T-cell (primary cell): Measurements from ENCODE around the gene KLK6. TPM values are rescaled to one million over a fixed set of nuclear protein-coding genes. Genes with fewer than 3 reads are reported as not detected.
A peak's percentile ranks its signal among the peaks of the same experiment; 100 is the strongest.

Source experiments
- ATAC-seq, 4 experiments: fragments of 200-7000 bp in 3 of 4; fragments of 150-1000 bp in 1 of 4; cut with Tn5 transposase; replicated peaks in 1 of 4; 1 replicate in 3 of 4; 2 replicates in 1 of 4; pipeline ENCODE4 v1.10.0; 2021; ENCODE audit warnings: moderate library complexity in 3 of 4, mild to moderate bottlenecking in 2 of 4, moderate number of reproducible peaks in 1 of 4
- CTCF ChIA-PET, 2 donors: fragments of 300-600 bp; sonication (Branson Sonifier 250); formaldehyde crosslinking; loops; one replicate each; lab custom pipeline; 2022; ENCODE audit warnings: antibody characterized with exemption in 2 of 2; lab: Charles Lee
- POLR2A ChIA-PET, 2 donors: fragments of 300-600 bp; sonication (Branson Sonifier 250); formaldehyde crosslinking; loops; one replicate each; lab custom pipeline; 2022; ENCODE audit warnings: antibody characterized with exemption in 2 of 2; lab: Charles Lee
- DNase-seq, 35 experiments: peaks; one replicate each; pipeline versions ENCODE4 v3.0.0 to v3.0.0-alpha.2; 2013 to 2023
- H3K27ac ChIP-seq: one replicate; pipeline ENCODE4 v1.5.1; 2013; ENCODE audit warnings: low read length
- H3K27me3 ChIP-seq, 2 experiments: replicated peaks in 1 of 2; 1 replicate in 1 of 2; 2 replicates in 1 of 2; pipeline versions ENCODE4 v1.6.1 to v1.7.0; 2013; ENCODE audit warnings: low read length in 1 of 2, mixed read lengths in 1 of 2; ENCODE audit not compliant: control insufficient read depth in 2 of 2, insufficient read depth in 2 of 2; ENCODE audit errors: extremely low read depth in 1 of 2
- H3K36me3 ChIP-seq, 2 donors: 1 replicate in 1 of 2; 2 replicates in 1 of 2; pipeline versions ENCODE4 v1.6.1 to v1.7.0; 2013; ENCODE audit warnings: low read length in 1 of 2; ENCODE audit not compliant: control insufficient read depth in 2 of 2, insufficient read depth in 1 of 2; ENCODE audit errors: extremely low read depth in 1 of 2
- H3K4me1 ChIP-seq, 2 experiments: 1 replicate in 1 of 2; 2 replicates in 1 of 2; pipeline versions ENCODE4 v1.6.1 to v1.7.0; 2013; ENCODE audit warnings: low read length in 2 of 2, mixed read lengths in 1 of 2; ENCODE audit not compliant: insufficient read depth in 2 of 2, control insufficient read depth in 1 of 2; ENCODE audit errors: extremely low read depth in 1 of 2
- H3K4me3 ChIP-seq, 2 donors: 1 replicate in 1 of 2; 2 replicates in 1 of 2; pipeline versions ENCODE4 v1.5.1 to v1.7.0; 2013; ENCODE audit warnings: mild to moderate bottlenecking in 2 of 2, low read length in 1 of 2, moderate library complexity in 1 of 2; ENCODE audit not compliant: control insufficient read depth in 1 of 2; ENCODE audit errors: extremely low read depth in 1 of 2
- H3K9me3 ChIP-seq: 2 replicates; pipeline ENCODE4 v1.7.0; 2013
- H3K27ac Mint-ChIP-seq, 2 donors: one replicate each; pipeline ENCODE4 v1.8.0; 2020 to 2021; ENCODE audit warnings: mild to moderate bottlenecking in 2 of 2, mixed read lengths in 2 of 2
- H3K27me3 Mint-ChIP-seq, 2 donors: one replicate each; pipeline ENCODE4 v1.8.0; 2021 to 2022; ENCODE audit warnings: mixed read lengths in 2 of 2
- H3K36me3 Mint-ChIP-seq: one replicate; pipeline ENCODE4 v1.8.0; 2021; ENCODE audit warnings: mixed read lengths
- H3K4me1 Mint-ChIP-seq, 3 donors: one replicate each; pipeline ENCODE4 v1.8.0; 2020 to 2022; ENCODE audit warnings: mixed read lengths in 3 of 3, mild to moderate bottlenecking in 1 of 3
- H3K4me3 Mint-ChIP-seq, 3 donors: one replicate each; pipeline ENCODE4 v1.8.0; 2020 to 2022; ENCODE audit warnings: mild to moderate bottlenecking in 3 of 3, mixed read lengths in 3 of 3, moderate library complexity in 3 of 3
- H3K9me3 Mint-ChIP-seq, 3 donors: one replicate each; pipeline ENCODE4 v1.8.0; 2020 to 2022; ENCODE audit warnings: mixed read lengths in 3 of 3
- WGBS: methylation state at CpG from one replicate; pipeline ENCODE4 v1.1.5; 2013; ENCODE audit warnings: missing lambda C conversion rate; ENCODE audit not compliant: insufficient coverage; 5-methylcytosine and 5-hydroxymethylcytosine counted together
- total RNA-seq, 35 experiments: library from RNA in 6 of 35; stranded (reverse) in 6 of 35; fragments of 120-200 nt in 1 of 35; gene quantifications; one replicate each; pipeline versions ENCODE4 v1.2.1 to v1.2.4 and lab custom pipeline; 2013 to 2026

The KLK6 gene
- total RNA-seq, 5 donors from 2014 or later (not counting 1 experiment from before 2014, with no cell fraction given), result not detected

DNA sequence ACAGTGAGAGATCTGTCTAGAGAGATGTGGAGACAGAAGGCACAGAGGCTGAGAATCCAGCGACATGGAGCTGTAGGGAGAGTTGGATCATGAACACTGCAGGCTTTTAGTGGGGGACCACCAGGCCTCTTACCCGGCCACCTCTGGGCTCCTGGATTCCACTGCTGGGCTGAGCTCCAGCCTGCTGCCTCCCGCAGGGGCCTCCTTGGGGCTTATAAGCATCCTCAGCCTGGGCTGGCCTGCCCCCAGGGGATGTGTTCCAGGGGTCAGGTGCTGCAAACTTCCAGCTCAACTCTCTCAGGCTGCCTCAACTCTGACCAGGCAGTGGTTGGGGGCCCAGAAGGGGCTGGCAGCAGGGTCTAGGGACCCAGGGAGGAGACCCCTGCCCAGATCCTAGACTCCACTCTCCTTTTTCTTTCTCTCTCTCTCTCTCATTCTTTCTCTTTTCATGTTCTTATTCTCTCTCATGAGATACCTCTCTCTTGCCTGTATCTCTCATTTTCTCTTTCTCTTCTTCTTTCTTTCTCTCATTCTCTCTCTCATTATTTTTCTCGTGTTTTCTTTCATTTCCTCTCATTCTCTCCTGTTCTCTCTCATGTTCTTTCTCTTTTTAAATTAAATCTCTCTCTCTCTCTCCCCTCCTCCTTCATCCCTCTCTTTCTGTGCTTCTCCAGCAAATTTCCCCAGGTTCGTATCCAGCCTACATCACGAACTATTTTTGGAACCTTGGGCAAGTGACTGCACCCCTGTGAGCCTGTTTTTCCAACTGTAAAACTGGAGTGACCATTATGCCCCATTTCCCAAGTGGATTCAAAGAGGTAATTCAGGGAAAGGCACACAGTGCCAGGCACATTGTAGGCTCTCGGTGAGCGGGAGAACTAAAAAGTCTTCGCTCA, 57.9 kb downstream of the KLK6 start, which contains the start of gene KLK4:
TSS of gene KLK4 (minus strand) at position 190 of the 896 bp plus-strand sequence. CDS start 657 bp downstream, outside the sequence.
- Mint-ChIP-seq H3K4me3 (no peak within 1 kb of the TSS), H3K27ac (peak within 1 kb of the TSS in 1 of 2 donors; percentile 12), H3K4me1 (peaks cover 12% of the 10 kb centered on the region in 3 donors), H3K27me3 (peaks cover 41 to 55% of the 10 kb centered on the region in 2 donors), H3K36me3 (no peaks in the 10 kb centered on the region), H3K9me3 (no peaks in the 10 kb centered on the region)
- ChIA-PET CTCF (interaction anchor here in 1 of 2 donors (0.7 kb wide), 1 partner anchor 16 kb away, joined by 6 read pairs; no protein-coding TSS in a partner anchor), POLR2A (no interaction called here)
- 57% methylated on average over 9 of the region's 9 CpGs for WGBS
- Histone ChIP-seq H3K4me1 (peaks cover 0 to 10% of the 10 kb centered on the region in 2 experiments), H3K4me3 (no peak within 1 kb of the TSS), H3K27me3 (peaks cover 9 to 70% of the 10 kb centered on the region in 2 experiments), H3K27ac (no peak within 1 kb of the TSS), H3K36me3 (no peaks in the 10 kb centered on the region), H3K9me3 (no peaks in the 10 kb centered on the region)
- ATAC-seq (no peak), DNase-seq (no peak)

DNA sequence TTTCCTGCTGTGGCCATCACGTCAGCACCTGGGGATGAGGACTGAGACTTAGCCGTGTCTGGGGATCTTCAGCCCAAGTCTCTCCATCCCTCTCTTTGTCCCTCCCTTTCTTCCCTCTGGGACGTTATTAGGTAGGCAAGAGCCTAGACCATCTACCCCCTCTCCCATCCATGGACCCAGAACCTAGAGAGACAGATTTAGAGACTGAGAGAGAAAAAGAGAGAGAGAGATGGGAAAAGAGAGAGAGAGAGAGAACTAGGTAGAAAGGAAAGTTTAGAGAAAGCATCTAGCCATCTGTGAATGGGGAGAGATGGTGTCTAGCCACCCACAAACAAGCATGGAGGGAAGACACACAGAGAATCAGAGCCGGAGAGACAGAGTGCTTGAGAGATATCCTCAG, 58.7 kb downstream of the KLK6 start:
- no peak overlapping the region for H3K4me3 ChIP-seq
- no peak for ATAC-seq
- peaks cover 45 to 57% of the 10 kb centered on the region in 2 donors for H3K27me3 Mint-ChIP-seq

GRCh38 chr19:50909240-50910070, 59.9 kb downstream of the KLK6 start:
- WGBS, result 8% methylated on average over 34 of the region's 36 CpGs
- Mint-ChIP-seq H3K36me3 (no peaks in the 10 kb centered on the region), H3K9me3 (no peaks in the 10 kb centered on the region), H3K27me3 (peaks cover 47 to 58% of the 10 kb centered on the region in 2 donors), H3K27ac (no peak overlapping the region), H3K4me3 (peak overlapping the region; percentile 18 to 59 (median 31)), H3K4me1 (peaks cover 12% of the 10 kb centered on the region in 3 donors)
- Histone ChIP-seq H3K4me3 (no peak overlapping the region), H3K27me3 (peaks cover 9 to 64% of the 10 kb centered on the region in 2 experiments), H3K36me3 (no peaks in the 10 kb centered on the region), H3K27ac (no peak overlapping the region), H3K9me3 (no peaks in the 10 kb centered on the region), H3K4me1 (peaks cover 0 to 10% of the 10 kb centered on the region in 2 experiments)
- CTCF ChIA-PET, result no interaction called here
- peak in 4 of 35 experiments; percentile 2 to 11 (median 8) for DNase-seq
- peak in 2 of 4 experiments; percentile 20 to 53 for ATAC-seq
- POLR2A ChIA-PET, result no interaction called here

More for the DNA sequence above, 58.7 kb downstream of the KLK6 start:
- Histone ChIP-seq H3K9me3 (no peaks in the 10 kb centered on the region), H3K4me1 (peaks cover 0 to 10% of the 10 kb centered on the region in 2 experiments), H3K27me3 (peaks cover 9 to 68% of the 10 kb centered on the region in 2 experiments), H3K36me3 (no peaks in the 10 kb centered on the region), H3K27ac (no peak overlapping the region)
- Mint-ChIP-seq H3K9me3 (no peaks in the 10 kb centered on the region), H3K36me3 (no peaks in the 10 kb centered on the region), H3K27ac (no peak overlapping the region), H3K4me3 (no peak overlapping the region), H3K4me1 (peaks cover 12% of the 10 kb centered on the region in 3 donors)
- ChIA-PET POLR2A (no interaction called here), CTCF (no interaction called here)
- no CpG with 5 or more reads among the region's 4 CpGs for WGBS
- DNase-seq, result no peak

Other genes with a start within 250 kb of the KLK6 start
- gene SHANK1, start 249.8 kb downstream of the KLK6 start, total RNA-seq, result 1 to 10 TPM in 2 of 5 donors, under 1 TPM in 3; 0.06 to 3.3 (median 0.36) TPM
- gene CLEC11A, start 246.2 kb downstream of the KLK6 start, total RNA-seq, result 1 to 10 TPM; 1.4 to 5.0 (median 3.7) TPM
- not detected for gene GPR32, start 199.1 kb downstream of the KLK6 start, total RNA-seq
- gene ACP4, start 179.2 kb downstream of the KLK6 start, total RNA-seq, result not detected
- under 1 TPM in 3 of 5 donors, not detected in 2; 0.59 to 0.96 (median 0.60) TPM for gene KLK1, start 145.8 kb downstream of the KLK6 start, total RNA-seq
- not detected for gene KLK15, start 136.0 kb downstream of the KLK6 start, total RNA-seq
- gene KLK3, start 114.7 kb downstream of the KLK6 start, total RNA-seq, result not detected
- not detected for gene KLK2, start 96.2 kb downstream of the KLK6 start, total RNA-seq
- gene KLK4, start 58.2 kb downstream of the KLK6 start, total RNA-seq, result not detected
- gene KLK5, start 16.6 kb downstream of the KLK6 start, total RNA-seq, result not detected
- not detected for gene KLK7, start 14.3 kb upstream of the KLK6 start, total RNA-seq
- gene KLK8, start 32.0 kb upstream of the KLK6 start, total RNA-seq, result not detected
- gene KLK10, start 50.1 kb upstream of the KLK6 start, total RNA-seq, result not detected
- not detected for gene KLK11, start 57.0 kb upstream of the KLK6 start, total RNA-seq
- not detected for gene KLK12, start 65.4 kb upstream of the KLK6 start, total RNA-seq
- gene KLK13, start 95.5 kb upstream of the KLK6 start, total RNA-seq, result not detected
- gene KLK14, start 113.3 kb upstream of the KLK6 start, total RNA-seq, result under 1 TPM; 0.42 to 0.78 (median 0.70) TPM
- gene CTU1, start 138.8 kb upstream of the KLK6 start, total RNA-seq, result 10 to 100 TPM in 3 of 5 donors, 1 to 10 TPM in 2; 3.2 to 18.1 (median 15.9) TPM
- 1 to 10 TPM in 3 of 5 donors, under 1 TPM in 2; 0.73 to 2.6 (median 1.6) TPM for gene SIGLEC9, start 155.3 kb upstream of the KLK6 start, total RNA-seq
- 1 to 10 TPM in 2 of 5 donors, under 1 TPM in 2, not detected in 1; 0.30 to 3.3 (median 1.0) TPM for gene SIGLEC7, start 172.7 kb upstream of the KLK6 start, total RNA-seq